ENCODE results near the gene NPY5R. TPM values are rescaled to one million over a fixed set of nuclear protein-coding genes. Genes with fewer than 3 reads are reported as not detected.

NPY5R gene
- total RNA-seq, 1 experiment from 2014 or later, result not detected

- Histone ChIP-seq H4K20me1 (ENCODE audit: insufficient read depth) (no peaks in the 10 kb centered on the region), H3K4me1 (ENCODE audit: control insufficient read depth in 1 of 2, insufficient read depth in 2 of 2, low read length in 2 of 2) (peaks cover 0 to 11% of the 10 kb centered on the region in 2 experiments; a peak in 2 of 4 replicates), H3K27me3 (ENCODE audit: insufficient read depth, low read length) (no peaks in the 10 kb centered on the region), H3K79me2 (ENCODE audit: insufficient read depth, low read length) (no peaks in the 10 kb centered on the region), H3K9me2 (ENCODE audit: insufficient read depth) (no peaks in the 10 kb centered on the region), H3K9me3 (ENCODE audit: control insufficient read depth in 1 of 2, insufficient read depth in 1 of 2, low read depth in 1 of 2, low read length in 2 of 2) (no peaks in the 10 kb centered on the region), H2AFZ (ENCODE audit: low read depth, low read length, poor library complexity, severe bottlenecking) (no peak overlapping the region), H3K4me2 (ENCODE audit: low read length) (no peak overlapping the region), H3K36me3 (ENCODE audit: control insufficient read depth in 1 of 2, insufficient read depth in 2 of 2, low read length in 2 of 2) (no peaks in the 10 kb centered on the region), H3K27ac (ENCODE audit: low read depth, low read length) (no peak overlapping the region), H3K4me3 (replicated peaks in 1 of 2; ENCODE audit: low read depth in 1 of 2, low read length in 2 of 2) (no peak overlapping the region), H3K9ac (ENCODE audit: low read length) (no peak overlapping the region)
- POLR2A ChIA-PET, result no interaction called here
- RAD21 ChIA-PET (ENCODE audit: low non-redundant PET in 1 of 2, low total read pairs in 2 of 2, uncharacterized antibody in 2 of 2, unreplicated experiment in 2 of 2), result no interaction called here
- CTCF ChIA-PET, result no interaction called here
- DNase-seq (ENCODE audit: low read depth, low spot score) (no peak), ATAC-seq (no peak)
- intact Hi-C loops (cut with micrococcal nuclease), result no loop called here
- no TSS peak for BruUV-seq (replicated peaks)
- TF ChIP-seq JUND (IDR thresholded peaks at IDR 0.05) (no peak), EZH2 (IDR thresholded peaks at IDR 0.05) (no peak), ZNF274 (IDR thresholded peaks at IDR 0.05; ENCODE audit: low read depth, low read length) (no peak)
Observed at GRCh38 chr4:163382178-163382869, 38.6 kb downstream of the NPY5R start.

GRCh38 chr4:163384434-163384833 is 40.7 kb downstream of the NPY5R start:
- ATAC-seq (no peak), DNase-seq (ENCODE audit: low read depth, low spot score) (no peak)
- TF ChIP-seq REST (IDR thresholded peaks at IDR 0.05; ENCODE audit: low read depth) (no peak), EZH2phosphoT487 (IDR thresholded peaks at IDR 0.05; ENCODE audit: borderline replicate concordance) (no peak), SRF (IDR thresholded peaks at IDR 0.05; ENCODE audit: low read depth) (no peak), TCF7L2 (IDR thresholded peaks at IDR 0.05; ENCODE audit: borderline replicate concordance, extremely low read depth, insufficient read depth, insufficient read length) (no peak)
- Histone ChIP-seq H3K4me3 (replicated peaks in 1 of 2; ENCODE audit: low read depth in 1 of 2, low read length in 2 of 2) (no peak overlapping the region), H3K4me2 (ENCODE audit: low read length) (no peak overlapping the region), H2AFZ (ENCODE audit: low read depth, low read length, poor library complexity, severe bottlenecking) (no peak overlapping the region), H3K27ac (ENCODE audit: low read depth, low read length) (no peak overlapping the region), H3K4me1 (ENCODE audit: control insufficient read depth in 1 of 2, insufficient read depth in 2 of 2, low read length in 2 of 2) (peaks cover 0 to 11% of the 10 kb centered on the region in 2 experiments; a peak in 2 of 4 replicates), H3K9ac (ENCODE audit: low read length) (no peak overlapping the region), H3K27me3 (ENCODE audit: insufficient read depth, low read length) (no peaks in the 10 kb centered on the region), H3K79me2 (ENCODE audit: insufficient read depth, low read length) (no peaks in the 10 kb centered on the region), H3K36me3 (ENCODE audit: control insufficient read depth in 1 of 2, insufficient read depth in 2 of 2, low read length in 2 of 2) (no peaks in the 10 kb centered on the region), H3K9me3 (ENCODE audit: control insufficient read depth in 1 of 2, insufficient read depth in 1 of 2, low read depth in 1 of 2, low read length in 2 of 2) (no peaks in the 10 kb centered on the region), H4K20me1 (ENCODE audit: insufficient read depth) (no peaks in the 10 kb centered on the region), H3K9me2 (ENCODE audit: insufficient read depth) (no peaks in the 10 kb centered on the region)
- RAD21 ChIA-PET (ENCODE audit: low non-redundant PET in 1 of 2, low total read pairs in 2 of 2, uncharacterized antibody in 2 of 2, unreplicated experiment in 2 of 2), result no interaction called here
- POLR2A ChIA-PET, result no interaction called here
- CTCF ChIA-PET, result no interaction called here
- BruUV-seq (replicated peaks), result no TSS peak
- intact Hi-C loops (cut with micrococcal nuclease), result no loop called here

All from HCT116 (cell line).